OCI-LY3 (cell line): ENCODE data around the gene SSTR4.
A peak's percentile ranks its signal among the peaks of the same experiment; 100 is the strongest.

Experiments
- H2AFZ ChIP-seq: fragments of 200-600, 300-600 bp; shearing (Covaris generic); 2 replicates; pipeline ENCODE4 v1.6.0; 2014; ENCODE audit warnings: antibody characterized with exemption, low read depth, low read length
- H3K27ac ChIP-seq: fragments of 200-600, 300-600 bp; sonication (generic); 2 replicates; pipeline ENCODE4 v1.5.1; 2014; ENCODE audit warnings: mild to moderate bottlenecking, low read length, moderate library complexity, mixed read lengths
- H3K27me3 ChIP-seq: fragments of 200-600, 300-600 bp; sonication (generic); 2 replicates; pipeline ENCODE4 v1.6.1; 2014; ENCODE audit warnings: low read depth, low read length, mixed read lengths
- H3K36me3 ChIP-seq: fragments of 200-600, 300-600 bp; sonication (generic); replicated peaks from 2 replicates; pipeline ENCODE3; 2014; ENCODE audit warnings: low read depth, low read length, mixed read lengths
- H3K4me1 ChIP-seq: fragments of 300-600, 200-600 bp; sonication (generic); 2 replicates; pipeline ENCODE4 v1.6.1; 2014; ENCODE audit warnings: low read length, mixed read lengths
- H3K4me2 ChIP-seq: fragments of 200-600, 300-600 bp; sonication (generic); 2 replicates; pipeline ENCODE4 v1.6.1; 2014; ENCODE audit warnings: low read length, mixed read lengths
- H3K4me3 ChIP-seq: fragments of 300-600, 200-600 bp; sonication (generic); 2 replicates; pipeline ENCODE4 v1.5.1; 2014; ENCODE audit warnings: antibody characterized with exemption, mild to moderate bottlenecking, low read length, moderate library complexity
- H3K79me2 ChIP-seq: fragments of 300-600, 200-600 bp; shearing (Covaris generic); 2 replicates; pipeline ENCODE4 v1.6.1; 2014; ENCODE audit warnings: mild to moderate bottlenecking, low read length, mixed read lengths
- H3K9ac ChIP-seq: fragments of 300-600, 200-600 bp; shearing (Covaris generic); 2 replicates; pipeline ENCODE4 v1.6.0; 2014; ENCODE audit warnings: mild to moderate bottlenecking, low read length, moderate library complexity
- H3K9me3 ChIP-seq: fragments of 200-600, 300-600 bp; shearing (Covaris generic); 2 replicates; pipeline ENCODE4 v1.6.1; 2014; ENCODE audit warnings: low read length, mixed read lengths; ENCODE audit not compliant: insufficient read depth
- H4K20me1 ChIP-seq: fragments of 200-600, 300-600 bp; sonication (generic); 2 replicates; pipeline ENCODE4 v1.6.1; 2016; ENCODE audit warnings: low read length, mixed read lengths; ENCODE audit not compliant: insufficient read depth
- CTCF ChIP-seq: fragments of 200-600, 300-600 bp; sonication (generic); IDR thresholded peaks from 2 replicates; pipeline ENCODE4 v1.5.1; 2014; ENCODE audit warnings: antibody characterized with exemption, low read length, low read depth
- EZH2phosphoT487 ChIP-seq: fragments of 200-600 bp; shearing (Covaris generic); IDR thresholded peaks from 2 replicates; pipeline ENCODE4 v1.6.1; 2018; ENCODE audit warnings: antibody characterized with exemption, mixed run types, low read depth

The SSTR4 gene

GRCh38 chr20:23052904-23053303 lies 17.8 kb downstream of the SSTR4 start:
- Histone ChIP-seq H3K9me3 (no peaks in the 10 kb centered on the region), H3K4me3 (no peak overlapping the region), H3K36me3 (no peaks in the 10 kb centered on the region), H3K27me3 (peaks cover 38% of the 10 kb centered on the region), H4K20me1 (no peaks in the 10 kb centered on the region), H2AFZ (no peak overlapping the region), H3K27ac (no peak overlapping the region), H3K79me2 (no peaks in the 10 kb centered on the region), H3K9ac (no peak overlapping the region), H3K4me2 (no peak overlapping the region), H3K4me1 (no peaks in the 10 kb centered on the region)
- no peak for TF ChIP-seq EZH2phosphoT487
- no peak for TF ChIP-seq CTCF

- no peaks in the 10 kb centered on the region for H4K20me1 ChIP-seq
- peaks cover 4% of the 10 kb centered on the region; the same call in 1 of the 2 replicates for H3K4me1 ChIP-seq
- no peaks in the 10 kb centered on the region for H3K36me3 ChIP-seq
- no peak overlapping the region for H2AFZ ChIP-seq
- no peaks in the 10 kb centered on the region for H3K9me3 ChIP-seq
- no peaks in the 10 kb centered on the region for H3K79me2 ChIP-seq
- H3K9ac ChIP-seq: no peak overlapping the region
- no peak overlapping the region for H3K27ac ChIP-seq
- H3K4me3 ChIP-seq: no peak overlapping the region
- peaks cover 38% of the 10 kb centered on the region for H3K27me3 ChIP-seq
- no peak overlapping the region for H3K4me2 ChIP-seq
- TF ChIP-seq CTCF: peak; percentile 42
- TF ChIP-seq EZH2phosphoT487: no peak
Observed at GRCh38 chr20:23058240-23058639, 23.1 kb downstream of the SSTR4 start.

- Histone ChIP-seq H2AFZ (no peak overlapping the region), H3K36me3 (no peaks in the 10 kb centered on the region), H3K4me2 (no peak overlapping the region), H3K9me3 (no peaks in the 10 kb centered on the region), H3K79me2 (no peaks in the 10 kb centered on the region), H3K4me1 (peaks cover 4% of the 10 kb centered on the region; the same call in 1 of the 2 replicates), H3K27ac (no peak overlapping the region), H3K4me3 (no peak overlapping the region), H4K20me1 (no peaks in the 10 kb centered on the region), H3K9ac (no peak overlapping the region), H3K27me3 (peaks cover 31% of the 10 kb centered on the region)
- TF ChIP-seq CTCF (no peak), EZH2phosphoT487 (no peak)
Observed at GRCh38 chr20:23059001-23059400, 23.9 kb downstream of the SSTR4 start.

- H2AFZ ChIP-seq: no peak overlapping the region
- H3K27me3 ChIP-seq: peaks cover 29% of the 10 kb centered on the region
- no peaks in the 10 kb centered on the region for H4K20me1 ChIP-seq
- no peak overlapping the region for H3K4me2 ChIP-seq
- H3K79me2 ChIP-seq: no peaks in the 10 kb centered on the region
- H3K4me3 ChIP-seq: no peak overlapping the region
- H3K9ac ChIP-seq: no peak overlapping the region
- H3K9me3 ChIP-seq: no peaks in the 10 kb centered on the region
- no peak overlapping the region for H3K27ac ChIP-seq
- H3K4me1 ChIP-seq: peaks cover 4% of the 10 kb centered on the region; the same call in 1 of the 2 replicates
- no peaks in the 10 kb centered on the region for H3K36me3 ChIP-seq
- TF ChIP-seq EZH2phosphoT487 (no peak), CTCF (no peak)
Observed at GRCh38 chr20:23059846-23060245, 24.7 kb downstream of the SSTR4 start.
